NB4 (cell line): ENCODE measurements around the gene TEPSIN.

Experiments
- POLR2A ChIP-seq: IDR thresholded peaks from 2 replicates; pipeline ENCODE4 v1.6.1; 2011; ENCODE audit warnings: mild to moderate bottlenecking; ENCODE audit not compliant: insufficient read length; ENCODE audit errors: extremely low read depth
- TF ChIP-seq, protein P1 (sequence below): IDR thresholded peaks from one replicate; pipeline ENCODE4 v1.5.1; 2012; ENCODE audit warnings: low read depth, low read length

DNA sequence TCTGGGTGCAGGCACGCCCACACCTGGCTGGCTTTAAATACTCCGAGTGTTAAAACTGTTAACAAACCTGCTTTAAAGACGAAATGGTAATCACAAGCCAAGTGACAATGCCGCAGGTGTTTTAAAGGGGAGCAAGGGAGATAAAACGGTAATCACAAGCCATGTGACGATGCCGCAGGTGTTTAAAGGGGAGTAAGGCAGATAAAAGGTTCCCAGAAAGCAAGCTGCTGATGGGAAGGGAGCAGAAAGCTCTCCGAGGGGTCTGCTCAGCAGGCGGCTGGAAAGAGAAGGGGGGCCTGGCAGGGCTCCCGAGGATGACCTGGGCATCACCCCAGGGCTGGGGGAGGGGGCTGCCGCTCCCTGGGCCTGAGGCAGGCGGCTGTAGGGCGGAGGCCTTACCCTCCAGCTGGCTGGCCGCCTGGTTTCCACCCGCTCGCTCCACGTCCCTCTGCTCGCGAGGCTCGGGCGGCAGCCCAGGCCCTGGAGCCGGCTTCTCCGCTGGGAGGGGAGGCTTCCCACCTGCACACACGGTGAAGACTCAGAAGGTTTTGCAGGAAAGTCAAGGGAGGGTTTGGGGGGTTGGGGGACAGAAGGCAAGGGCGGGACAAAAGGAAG lies 12.3 kb upstream of the TEPSIN start:
- TF ChIP-seq, protein P1, sequence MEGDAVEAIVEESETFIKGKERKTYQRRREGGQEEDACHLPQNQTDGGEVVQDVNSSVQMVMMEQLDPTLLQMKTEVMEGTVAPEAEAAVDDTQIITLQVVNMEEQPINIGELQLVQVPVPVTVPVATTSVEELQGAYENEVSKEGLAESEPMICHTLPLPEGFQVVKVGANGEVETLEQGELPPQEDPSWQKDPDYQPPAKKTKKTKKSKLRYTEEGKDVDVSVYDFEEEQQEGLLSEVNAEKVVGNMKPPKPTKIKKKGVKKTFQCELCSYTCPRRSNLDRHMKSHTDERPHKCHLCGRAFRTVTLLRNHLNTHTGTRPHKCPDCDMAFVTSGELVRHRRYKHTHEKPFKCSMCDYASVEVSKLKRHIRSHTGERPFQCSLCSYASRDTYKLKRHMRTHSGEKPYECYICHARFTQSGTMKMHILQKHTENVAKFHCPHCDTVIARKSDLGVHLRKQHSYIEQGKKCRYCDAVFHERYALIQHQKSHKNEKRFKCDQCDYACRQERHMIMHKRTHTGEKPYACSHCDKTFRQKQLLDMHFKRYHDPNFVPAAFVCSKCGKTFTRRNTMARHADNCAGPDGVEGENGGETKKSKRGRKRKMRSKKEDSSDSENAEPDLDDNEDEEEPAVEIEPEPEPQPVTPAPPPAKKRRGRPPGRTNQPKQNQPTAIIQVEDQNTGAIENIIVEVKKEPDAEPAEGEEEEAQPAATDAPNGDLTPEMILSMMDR = no peak
- no peak for TF ChIP-seq POLR2A
